Natural killer cell (primary cell): Measurements from ENCODE around the gene MACROD2. TPM values are rescaled to one million over a fixed set of nuclear protein-coding genes. Genes with fewer than 3 reads are reported as not detected.

Experiments used
- ATAC-seq, 3 donors: fragments of 150-1000 bp in 2 of 3; fragments of 200-7000 bp in 1 of 3; cut with Tn5 transposase; 1 replicate in 1 of 3; 2 replicates in 2 of 3; pipeline ENCODE4 v1.10.0; 2021; ENCODE audit warnings: mild to moderate bottlenecking in 2 of 3, moderate library complexity in 2 of 3
- DNase-seq, 2 donors: peaks; one replicate each; pipeline versions ENCODE4 v3.0.0 to v3.0.0-alpha.2; 2013 to 2021; ENCODE audit warnings: mixed read lengths in 1 of 2
- H3K27ac ChIP-seq: one replicate; pipeline ENCODE4 v1.5.1; 2013; ENCODE audit warnings: mild to moderate bottlenecking, low read length
- H3K27me3 ChIP-seq: one replicate; pipeline ENCODE4 v1.6.1; 2013; ENCODE audit warnings: low read length; ENCODE audit not compliant: control insufficient read depth, insufficient read depth
- H3K36me3 ChIP-seq: one replicate; pipeline ENCODE4 v1.6.1; 2013; ENCODE audit warnings: low read length; ENCODE audit not compliant: control insufficient read depth, insufficient read depth
- H3K4me1 ChIP-seq: one replicate; pipeline ENCODE4 v1.6.1; 2013; ENCODE audit warnings: low read length; ENCODE audit not compliant: control insufficient read depth, insufficient read depth
- H3K4me3 ChIP-seq: one replicate; pipeline ENCODE4 v1.5.1; 2013; ENCODE audit warnings: low read length
- H3K9me3 ChIP-seq: one replicate; pipeline ENCODE4 v1.6.1; 2013; ENCODE audit warnings: low read length; ENCODE audit not compliant: control insufficient read depth, insufficient read depth
- H3K27ac Mint-ChIP-seq, 2 donors: one replicate each; pipeline ENCODE4 v1.8.0; 2022; ENCODE audit warnings: mild to moderate bottlenecking in 2 of 2, mixed read lengths in 2 of 2, moderate library complexity in 1 of 2
- H3K27me3 Mint-ChIP-seq, 2 donors: one replicate each; pipeline ENCODE4 v1.8.0; 2022; ENCODE audit warnings: low read depth in 2 of 2, mixed read lengths in 2 of 2
- H3K36me3 Mint-ChIP-seq: one replicate; pipeline ENCODE4 v1.8.0; 2022; ENCODE audit warnings: mixed read lengths
- H3K4me1 Mint-ChIP-seq, 2 donors: one replicate each; pipeline ENCODE4 v1.8.0; 2022; ENCODE audit warnings: mixed read lengths in 2 of 2
- H3K4me3 Mint-ChIP-seq: one replicate; pipeline ENCODE4 v1.8.0; 2022; ENCODE audit warnings: mild to moderate bottlenecking, moderate library complexity, mixed read lengths
- H3K9me3 Mint-ChIP-seq, 2 donors: one replicate each; pipeline ENCODE4 v1.8.0; 2022; ENCODE audit warnings: mixed read lengths in 2 of 2
- CTCF ChIP-seq: fragments of 200-600 bp; IDR thresholded peaks from one replicate; pipeline ENCODE4 v1.8.0; 2022; ENCODE audit warnings: antibody characterized with exemption
- WGBS: methylation state at CpG from one replicate; pipeline ENCODE4 v1.1.7; 2013; ENCODE audit warnings: missing lambda C conversion rate; ENCODE audit not compliant: insufficient coverage; 5-methylcytosine and 5-hydroxymethylcytosine counted together
- intact Hi-C: fragments of 100-400 bp; cut with micrococcal nuclease; formaldehyde crosslinking; loops from one replicate; pipeline ENCODE4 v1.14.2; 2022
- total RNA-seq, 4 donors: library from RNA; stranded (reverse); fragments of 120-200 nt in 1 of 4; gene quantifications; one replicate each; pipeline versions ENCODE4 v1.2.3 to v1.2.4, GENCODE V29; 2013 to 2022

Gene MACROD2
- total RNA-seq, 3 donors from 2014 or later (not counting 1 experiment from before 2014, with no cell fraction given) = 0.19 to 0.88 TPM; not detected in 1

GRCh38 chr20:14446446-14446845 lies 451.1 kb downstream of the MACROD2 start:
- no peaks in the 10 kb centered on the region for H3K4me1 Mint-ChIP-seq
- no peaks in the 10 kb centered on the region for H3K27me3 Mint-ChIP-seq
- no peak overlapping the region for H3K27ac Mint-ChIP-seq
- H3K4me3 Mint-ChIP-seq = no peak overlapping the region
- H3K4me1 ChIP-seq = no peaks in the 10 kb centered on the region
- H3K36me3 Mint-ChIP-seq = peaks cover 20% of the 10 kb centered on the region
- no peak for TF ChIP-seq CTCF
- H3K27me3 ChIP-seq = no peaks in the 10 kb centered on the region
- H3K9me3 ChIP-seq = peaks cover 6% of the 10 kb centered on the region
- H3K36me3 ChIP-seq = no peaks in the 10 kb centered on the region
- DNase-seq = no peak
- H3K9me3 Mint-ChIP-seq = peaks cover 20 to 22% of the 10 kb centered on the region in 2 donors
- intact Hi-C loops = no loop called here
- ATAC-seq = no peak
- no peak overlapping the region for H3K4me3 ChIP-seq
- no peak overlapping the region for H3K27ac ChIP-seq

GRCh38 chr20:14449323-14449722 lies 454.0 kb downstream of the MACROD2 start:
- Histone ChIP-seq H3K4me1 (no peaks in the 10 kb centered on the region), H3K27me3 (no peaks in the 10 kb centered on the region), H3K27ac (no peak overlapping the region), H3K4me3 (no peak overlapping the region), H3K9me3 (peaks cover 6% of the 10 kb centered on the region), H3K36me3 (no peaks in the 10 kb centered on the region)
- ATAC-seq (no peak), DNase-seq (no peak)
- Mint-ChIP-seq H3K4me1 (no peaks in the 10 kb centered on the region), H3K36me3 (peaks cover 18% of the 10 kb centered on the region), H3K9me3 (peaks cover 18% of the 10 kb centered on the region in 2 donors), H3K4me3 (no peak overlapping the region), H3K27ac (no peak overlapping the region), H3K27me3 (no peaks in the 10 kb centered on the region)
- intact Hi-C loops = no loop called here
- TF ChIP-seq CTCF = no peak
- no CpG with 5 or more reads among the region's 1 CpG for WGBS

- H3K36me3 Mint-ChIP-seq = peaks cover 13% of the 10 kb centered on the region
- DNase-seq (no peak), ATAC-seq (no peak)
- Histone ChIP-seq H3K27ac (no peak overlapping the region), H3K4me3 (no peak overlapping the region), H3K36me3 (no peaks in the 10 kb centered on the region), H3K4me1 (no peaks in the 10 kb centered on the region), H3K9me3 (peaks cover 6% of the 10 kb centered on the region), H3K27me3 (no peaks in the 10 kb centered on the region)
- H3K27me3 Mint-ChIP-seq = no peaks in the 10 kb centered on the region
- peaks cover 14 to 15% of the 10 kb centered on the region in 2 donors for H3K9me3 Mint-ChIP-seq
- WGBS = 76% methylated on average over 2 of the region's 2 CpGs
- H3K4me1 Mint-ChIP-seq = no peaks in the 10 kb centered on the region
- intact Hi-C loops = no loop called here
- no peak for TF ChIP-seq CTCF
- H3K4me3 Mint-ChIP-seq = no peak overlapping the region
- no peak overlapping the region for H3K27ac Mint-ChIP-seq
Measured at GRCh38 chr20:14450256-14450655, 454.9 kb downstream of the MACROD2 start.

GRCh38 chr20:14451458-14451857 lies 456.1 kb downstream of the MACROD2 start:
- H3K4me3 ChIP-seq = no peak overlapping the region
- H3K4me3 Mint-ChIP-seq = no peak overlapping the region
- no peaks in the 10 kb centered on the region for H3K27me3 ChIP-seq
- H3K9me3 Mint-ChIP-seq = peaks cover 12 to 15% of the 10 kb centered on the region in 2 donors
- ATAC-seq = no peak
- DNase-seq = no peak
- peaks cover 6% of the 10 kb centered on the region for H3K9me3 ChIP-seq
- H3K36me3 ChIP-seq = no peaks in the 10 kb centered on the region
- no peak for TF ChIP-seq CTCF
- WGBS = 90% methylated on average over 4 of the region's 4 CpGs
- no peaks in the 10 kb centered on the region for H3K4me1 Mint-ChIP-seq
- no peak overlapping the region for H3K27ac ChIP-seq
- intact Hi-C loops = no loop called here
- no peaks in the 10 kb centered on the region for H3K4me1 ChIP-seq
- no peaks in the 10 kb centered on the region for H3K27me3 Mint-ChIP-seq
- H3K36me3 Mint-ChIP-seq = peaks cover 12% of the 10 kb centered on the region
- H3K27ac Mint-ChIP-seq = no peak overlapping the region
